T47D (cell line): ENCODE measurements around the gene GPR15.
"Not testable (repeated sequence)": the region's sequence is repeated elsewhere in the genome, so short reads cannot be mapped to it uniquely, and the experiment has no call there.

Experiments
- DNase-seq, 2 experiments: peaks; one replicate each; pipeline versions ENCODE4 v3.0.0 to v3.0.0-alpha.2; 2011 to 2012; ENCODE audit warnings: low read depth in 1 of 2, low spot score in 1 of 2
- JUND ChIP-seq: IDR thresholded peaks from 2 replicates; pipeline ENCODE4 v1.6.1; 2012; ENCODE audit warnings: low read depth
- in situ Hi-C: cut with HindIII; loops from 2 replicates; pipeline ENCODE4 v1.10.0; 2016; ENCODE audit warnings: low sequenced_read_pairs, low pct_unique_long_range_greater_than_20kb

Gene GPR15

GRCh38 chr3:98556164-98557130, 24.7 kb downstream of the GPR15 start:
- in situ Hi-C loops, result no loop called here
- DNase-seq, result no peak
- TF ChIP-seq JUND, result no peak

GRCh38 chr3:98557324-98558010, 25.7 kb downstream of the GPR15 start:
- in situ Hi-C loops, result no loop called here
- DNase-seq, result no peak
- TF ChIP-seq JUND, result no peak

GRCh38 chr3:98558100-98558827, 26.5 kb downstream of the GPR15 start:
- in situ Hi-C loops, result no loop called here
- no peak for DNase-seq
- TF ChIP-seq JUND, result no peak

- DNase-seq, in situ Hi-C loops: not testable (repeated sequence)
These were observed 28.0 kb downstream of the GPR15 start for GRCh38 chr3:98559769-98560168.

GRCh38 chr3:98560911-98561310, 29.1 kb downstream of the GPR15 start:
- no peak for TF ChIP-seq JUND
- DNase-seq, result no peak
- in situ Hi-C loops, result no loop called here

- TF ChIP-seq JUND, result no peak
- no peak for DNase-seq
- in situ Hi-C loops, result no loop called here
These were observed 30.1 kb downstream of the GPR15 start for GRCh38 chr3:98561727-98562521.

GRCh38 chr3:98563661-98564281, 32.0 kb downstream of the GPR15 start:
- in situ Hi-C loops, result no loop called here
- DNase-seq, result no peak
- TF ChIP-seq JUND, result no peak

- no peak for DNase-seq
- in situ Hi-C loops, result no loop called here
- no peak for TF ChIP-seq JUND
These were observed 32.7 kb downstream of the GPR15 start for GRCh38 chr3:98564282-98565005.

GRCh38 chr3:98565237-98565643, 33.5 kb downstream of the GPR15 start:
- DNase-seq, result no peak
- in situ Hi-C loops, result no loop called here
- TF ChIP-seq JUND, result no peak

GRCh38 chr3:98565843-98566242, 34.1 kb downstream of the GPR15 start:
- in situ Hi-C loops, result no loop called here
- TF ChIP-seq JUND, result no peak
- DNase-seq, result no peak

GRCh38 chr3:98567666-98568270, 36.0 kb downstream of the GPR15 start:
- no peak for DNase-seq
- in situ Hi-C loops, result no loop called here
- TF ChIP-seq JUND, result no peak
